Activated CD4-positive, alpha-beta T cell treated with anti-CD3 and anti-CD28 coated beads, Interleukin-2, amount 50 U/mL, for 48 hours (primary cell): ENCODE data around the gene ARL6.
"Not testable (repeated sequence)": the region's sequence is repeated elsewhere in the genome, so short reads cannot be mapped to it uniquely, and the experiment has no call there.

ENCODE experiments used
- DNase-seq, 2 experiments: peaks; one replicate each; pipeline ENCODE4 v3.0.0-alpha.2; 2020

The ARL6 gene

GRCh38 chr3:97821774-97822358 lies 57.3 kb downstream of the ARL6 start, which contains the start of gene CRYBG3:
TSS of gene CRYBG3 (plus strand) at chr3:97822011. CDS start at chr3:97822207, 196 bp downstream.
- peak; percentile 79 to 82 for DNase-seq

- DNase-seq: peak; percentile 18 to 24
Observed at GRCh38 chr3:97822359-97822775, 57.8 kb downstream of the ARL6 start.

- DNase-seq: no peak
Observed at GRCh38 chr3:97823046-97824004, 58.8 kb downstream of the ARL6 start.

- no peak for DNase-seq
Observed at GRCh38 chr3:97825101-97825500, 60.5 kb downstream of the ARL6 start.

- DNase-seq: no peak
Observed at GRCh38 chr3:97827741-97828471, 63.3 kb downstream of the ARL6 start.

- DNase-seq: no peak
Observed at GRCh38 chr3:97829198-97829597, 64.6 kb downstream of the ARL6 start.

- DNase-seq: no peak
Observed at GRCh38 chr3:97830638-97831037, 66.1 kb downstream of the ARL6 start.

GRCh38 chr3:97831140-97831539 lies 66.6 kb downstream of the ARL6 start:
- DNase-seq: no peak

GRCh38 chr3:97833184-97833583 lies 68.6 kb downstream of the ARL6 start:
- DNase-seq: not testable (repeated sequence)

- no peak for DNase-seq
Observed at GRCh38 chr3:97835761-97836160, 71.2 kb downstream of the ARL6 start.

GRCh38 chr3:97838393-97838792 lies 73.8 kb downstream of the ARL6 start:
- no peak for DNase-seq

- no peak for DNase-seq
Observed at GRCh38 chr3:97839944-97840343, 75.4 kb downstream of the ARL6 start.

GRCh38 chr3:97841304-97841703 lies 76.7 kb downstream of the ARL6 start:
- DNase-seq: no peak

GRCh38 chr3:97841956-97842355 lies 77.4 kb downstream of the ARL6 start:
- DNase-seq: no peak

GRCh38 chr3:97848779-97849178 lies 84.2 kb downstream of the ARL6 start:
- no peak for DNase-seq
